SKM-1 (cell line): Measurements from ENCODE around the gene SIGMAR1.
"Not testable (repeated sequence)": the region's sequence is repeated elsewhere in the genome, so short reads cannot be mapped to it uniquely, and the experiment has no call there.

Source experiments
- DNase-seq: peaks from one replicate; lab custom pipeline; 2025; ENCODE audit not compliant: unreplicated experiment; lab: John Stamatoyannopoulos, UW

SIGMAR1 gene

GRCh38 chr9:34655394-34655793 lies 17.8 kb upstream of the SIGMAR1 start:
- DNase-seq = no peak

GRCh38 chr9:34654323-34655051 lies 16.9 kb upstream of the SIGMAR1 start:
- no peak for DNase-seq

GRCh38 chr9:34653151-34654072 lies 15.8 kb upstream of the SIGMAR1 start:
- no peak for DNase-seq

GRCh38 chr9:34652602-34653000 lies 15.0 kb upstream of the SIGMAR1 start:
- DNase-seq = no peak

- DNase-seq = no peak
Observed at GRCh38 chr9:34651876-34652601, 14.5 kb upstream of the SIGMAR1 start, which contains the start of gene IL11RA. TSS of gene IL11RA (plus strand) at chr9:34652185. CDS start at chr9:34655218, 3,033 bp downstream.

GRCh38 chr9:34651321-34651720 lies 13.7 kb upstream of the SIGMAR1 start:
- DNase-seq = no peak

- DNase-seq = no peak
Observed at GRCh38 chr9:34650816-34651215, 13.2 kb upstream of the SIGMAR1 start.

GRCh38 chr9:34648673-34649072 lies 11.1 kb upstream of the SIGMAR1 start:
- no peak for DNase-seq

GRCh38 chr9:34647651-34648050 lies 10.1 kb upstream of the SIGMAR1 start:
- DNase-seq = no peak

GRCh38 chr9:34647084-34647403 lies 9.5 kb upstream of the SIGMAR1 start:
- DNase-seq = no peak

- DNase-seq = peak; percentile 60
Observed at GRCh38 chr9:34646211-34647083, 8.9 kb upstream of the SIGMAR1 start, which contains the start of gene GALT. TSS of gene GALT (plus strand) at chr9:34646675. CDS start at chr9:34646705, 30 bp downstream.

GRCh38 chr9:34644766-34645314 lies 7.3 kb upstream of the SIGMAR1 start:
- DNase-seq = no peak

GRCh38 chr9:34642679-34643078 lies 5.1 kb upstream of the SIGMAR1 start:
- no peak for DNase-seq

GRCh38 chr9:34639322-34639721 lies 1.7 kb upstream of the SIGMAR1 start:
- not testable (repeated sequence) for DNase-seq

- no peak for DNase-seq
Observed at GRCh38 chr9:34638138-34638445, 505 bp upstream of the SIGMAR1 start.

GRCh38 chr9:34636791-34637355 lies 714 bp downstream of the SIGMAR1 start:
- no peak for DNase-seq

GRCh38 chr9:34635556-34635955 lies 2.0 kb downstream of the SIGMAR1 start:
- DNase-seq = no peak

- no peak for DNase-seq
Observed at GRCh38 chr9:34634551-34635248, 2.9 kb downstream of the SIGMAR1 start.

GRCh38 chr9:34633851-34634550 lies 3.6 kb downstream of the SIGMAR1 start:
- DNase-seq = peak; percentile 51
